LNCaP clone FGC (cell line): ENCODE data around the gene KRTAP1-5.

ENCODE experiments used
- DNase-seq: peaks from one replicate; pipeline ENCODE4 v3.0.0-alpha.2; 2011; ENCODE audit warnings: low read depth
- H3K4me3 ChIP-seq: 2 replicates; pipeline ENCODE4 v1.5.1; 2011; ENCODE audit warnings: mild to moderate bottlenecking, low read depth, low read length, control low read depth
- CTCF ChIP-seq: IDR thresholded peaks from 2 replicates; pipeline ENCODE4 v1.5.1; 2012; ENCODE audit warnings: mild to moderate bottlenecking; ENCODE audit not compliant: control insufficient read depth, insufficient read depth; ENCODE audit errors: extremely low read depth

Gene KRTAP1-5

GRCh38 chr17:41019415-41019814, 7.6 kb downstream of the KRTAP1-5 start:
- no peak for DNase-seq
- TF ChIP-seq CTCF: no peak
- H3K4me3 ChIP-seq: no peak overlapping the region

GRCh38 chr17:41018541-41018940, 8.5 kb downstream of the KRTAP1-5 start:
- no peak overlapping the region for H3K4me3 ChIP-seq
- DNase-seq: no peak
- no peak for TF ChIP-seq CTCF

- TF ChIP-seq CTCF: no peak
- DNase-seq: no peak
- no peak overlapping the region for H3K4me3 ChIP-seq
Measured at GRCh38 chr17:41016578-41017215, 10.3 kb downstream of the KRTAP1-5 start.

- H3K4me3 ChIP-seq: no peak overlapping the region
- DNase-seq: no peak
- no peak for TF ChIP-seq CTCF
Measured at GRCh38 chr17:41015454-41015853, 11.6 kb downstream of the KRTAP1-5 start.

GRCh38 chr17:41013606-41014005, 13.4 kb downstream of the KRTAP1-5 start:
- H3K4me3 ChIP-seq: no peak overlapping the region
- no peak for DNase-seq
- no peak for TF ChIP-seq CTCF

- TF ChIP-seq CTCF: no peak
- no peak overlapping the region for H3K4me3 ChIP-seq
- DNase-seq: no peak
Measured at GRCh38 chr17:41013181-41013580, 13.8 kb downstream of the KRTAP1-5 start.
